ENCODE data around the gene SLC22A23.

- TF ChIP-seq CTCF (IDR thresholded peaks at IDR 0.05; ENCODE audit: low read length) (no peak), EZH2 (optimal IDR thresholded peaks at IDR 0.05; ENCODE audit: low read depth, low read length) (no peak), EZH2phosphoT487 (IDR thresholded peaks at IDR 0.05; ENCODE audit: low read length) (no peak)
Measured at GRCh38 chr6:3500262-3501014, 43.6 kb upstream of the SLC22A23 start.

Measured in MM.1S (cell line).